Naive thymus-derived CD4-positive, alpha-beta T cell (primary cell): ENCODE data around the gene TMEM247. TPM values are rescaled to one million over a fixed set of nuclear protein-coding genes. Genes with fewer than 3 reads are reported as not detected.

Experiments
- ATAC-seq: fragments of 150-1000 bp; cut with Tn5 transposase; 2 replicates; pipeline ENCODE4 v1.10.0; 2021; ENCODE audit warnings: mild to moderate bottlenecking, moderate library complexity
- CTCF ChIA-PET: fragments of 350-600 bp; sonication (Branson Sonifier 250); formaldehyde crosslinking; loops from one replicate; lab custom pipeline; 2021; ENCODE audit warnings: antibody characterized with exemption; lab: Charles Lee
- POLR2A ChIA-PET: fragments of 350-600 bp; sonication (Branson Sonifier 250); formaldehyde crosslinking; loops from one replicate; lab custom pipeline; 2021; ENCODE audit warnings: antibody characterized with exemption, inconsistent platforms; lab: Charles Lee
- DNase-seq, 9 donors: peaks; one replicate each; pipeline versions ENCODE4 v3.0.0 to v3.0.0-alpha.2; 2020 to 2022; ENCODE audit warnings: mixed read lengths in 1 of 9
- H3K27ac ChIP-seq: one replicate; pipeline ENCODE4 v1.7.0; 2013; ENCODE audit warnings: mild to moderate bottlenecking, low read depth, low read length, moderate library complexity
- H3K27me3 ChIP-seq, 2 donors: one replicate each; pipeline ENCODE4 v1.7.0; 2013; ENCODE audit warnings: low read length in 2 of 2, mild to moderate bottlenecking in 2 of 2, moderate library complexity in 2 of 2; ENCODE audit not compliant: control insufficient read depth in 2 of 2, insufficient read depth in 2 of 2
- H3K36me3 ChIP-seq, 3 experiments: 1 replicate in 2 of 3; 2 replicates in 1 of 3; pipeline ENCODE4 v1.7.0; 2013; ENCODE audit warnings: low read length in 3 of 3, mild to moderate bottlenecking in 3 of 3, moderate library complexity in 1 of 3; ENCODE audit not compliant: insufficient read depth in 3 of 3, control insufficient read depth in 2 of 3
- H3K4me1 ChIP-seq, 2 donors: one replicate each; pipeline ENCODE4 v1.7.0; 2013; ENCODE audit warnings: low read length in 2 of 2, mild to moderate bottlenecking in 2 of 2, moderate library complexity in 1 of 2; ENCODE audit not compliant: control insufficient read depth in 2 of 2, insufficient read depth in 2 of 2
- H3K4me3 ChIP-seq: 2 replicates; pipeline ENCODE4 v1.7.0; 2013; ENCODE audit warnings: mild to moderate bottlenecking, low read length
- H3K9me3 ChIP-seq, 3 experiments: 1 replicate in 2 of 3; 2 replicates in 1 of 3; pipeline ENCODE4 v1.7.0; 2013; ENCODE audit warnings: low read length in 3 of 3; ENCODE audit not compliant: control insufficient read depth in 2 of 3
- H3K27ac Mint-ChIP-seq, 9 donors: one replicate each; pipeline ENCODE4 v1.8.0; 2020 to 2022; ENCODE audit warnings: mixed read lengths in 9 of 9, mild to moderate bottlenecking in 8 of 9, moderate library complexity in 5 of 9, inconsistent platforms in 2 of 9
- H3K27me3 Mint-ChIP-seq, 5 donors: one replicate each; pipeline ENCODE4 v1.8.0; 2021 to 2022; ENCODE audit warnings: mixed read lengths in 5 of 5, mild to moderate bottlenecking in 1 of 5
- H3K36me3 Mint-ChIP-seq, 5 donors: one replicate each; pipeline ENCODE4 v1.8.0; 2020 to 2022; ENCODE audit warnings: mixed read lengths in 5 of 5, mild to moderate bottlenecking in 3 of 5, inconsistent platforms in 1 of 5
- H3K4me1 Mint-ChIP-seq, 7 donors: one replicate each; pipeline ENCODE4 v1.8.0; 2020 to 2022; ENCODE audit warnings: mixed read lengths in 7 of 7, mild to moderate bottlenecking in 3 of 7, inconsistent platforms in 1 of 7
- H3K4me3 Mint-ChIP-seq, 10 donors: one replicate each; pipeline ENCODE4 v1.8.0; 2020 to 2022; ENCODE audit warnings: mild to moderate bottlenecking in 10 of 10, mixed read lengths in 10 of 10, moderate library complexity in 6 of 10, inconsistent platforms in 2 of 10
- H3K9me3 Mint-ChIP-seq, 11 donors: one replicate each; pipeline ENCODE4 v1.8.0; 2020 to 2022; ENCODE audit warnings: mixed read lengths in 11 of 11, mild to moderate bottlenecking in 4 of 11, inconsistent platforms in 1 of 11, moderate library complexity in 1 of 11
- intact Hi-C, 2 donors: fragments of 100-400 bp; cut with micrococcal nuclease; formaldehyde crosslinking; loops; one replicate each; pipeline ENCODE4 v1.15.1; 2023
- polyA plus RNA-seq, 2 donors: library from polyadenylated mRNA; unstranded; fragments of 300-500 nt; fragmentation: Illumina TruSeq; gene quantifications; one replicate each; pipeline ENCODE4 v1.2.3, GENCODE V29; 2021
- total RNA-seq, 6 experiments: library from RNA in 5 of 6; stranded (reverse) in 5 of 6; gene quantifications; 1 replicate in 5 of 6; 2 replicates in 1 of 6; pipeline ENCODE4 v1.2.3 and lab custom pipeline; 2021 to 2026

Gene TMEM247
- total and polyA plus RNA-seq, 7 experiments from 2014 or later: not detected

DNA sequence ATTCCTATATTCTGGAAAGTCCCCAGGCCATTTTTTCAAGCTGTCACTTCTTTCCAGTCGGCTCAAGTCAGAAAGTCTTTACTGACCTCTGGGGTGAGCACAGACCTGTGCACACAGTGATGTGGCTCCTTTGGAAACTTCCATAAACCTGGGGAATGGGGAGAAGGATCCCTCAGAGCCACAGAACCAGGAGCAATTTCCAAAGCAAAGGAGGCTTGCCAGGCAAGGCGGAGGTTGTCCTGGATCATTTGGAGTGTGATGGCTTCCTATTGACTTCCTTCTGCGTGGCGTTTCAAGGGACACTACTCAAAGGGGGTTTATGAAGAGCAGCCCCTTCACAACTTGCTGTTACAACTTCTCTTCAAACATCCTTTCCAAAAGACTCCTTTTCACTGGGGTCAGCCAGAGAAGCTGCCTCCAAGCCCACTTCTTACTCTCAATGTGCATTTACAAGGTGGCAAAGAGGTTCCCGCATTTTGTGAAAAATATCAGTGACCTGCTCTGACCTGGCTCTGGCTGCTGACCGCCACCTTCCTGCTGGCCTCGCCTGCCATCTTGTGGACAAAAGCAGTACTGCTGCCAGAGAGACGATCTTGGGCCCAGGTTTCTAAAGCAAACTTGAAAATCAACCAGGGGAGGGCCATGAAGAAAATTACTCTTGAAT lies 18.2 kb upstream of the TMEM247 start:
- DNase-seq (peak; percentile 29 to 80 (median 60)), ATAC-seq (peak; percentile 74)
- Mint-ChIP-seq H3K36me3 (no peaks in the 10 kb centered on the region), H3K4me3 (no peak overlapping the region), H3K9me3 (peaks cover 0 to 2% (median 0%) of the 10 kb centered on the region in 11 donors), H3K27me3 (peaks cover 0 to 5% (median 0%) of the 10 kb centered on the region in 5 donors), H3K27ac (peak overlapping the region in 1 of 9 donors; percentile 7), H3K4me1 (peaks cover 0 to 12% (median 8%) of the 10 kb centered on the region in 7 donors)
- Histone ChIP-seq H3K9me3 (no peaks in the 10 kb centered on the region), H3K36me3 (no peaks in the 10 kb centered on the region), H3K4me1 (no peaks in the 10 kb centered on the region), H3K27me3 (no peaks in the 10 kb centered on the region), H3K27ac (no peak overlapping the region), H3K4me3 (no peak overlapping the region)
- CTCF ChIA-PET: interaction anchor here (1.5 kb wide), 1 partner anchor 98 kb away, joined by 4 read pairs; no protein-coding TSS in a partner anchor
- intact Hi-C loops: loop anchor here (1.0 to 2.0 kb wide), 5 partner anchors 96 to 468 kb away; no protein-coding TSS in a partner anchor
- POLR2A ChIA-PET: interaction anchor here (0.6 kb wide), 1 partner anchor 10 kb away, joined by 3 read pairs; no protein-coding TSS in a partner anchor

DNA sequence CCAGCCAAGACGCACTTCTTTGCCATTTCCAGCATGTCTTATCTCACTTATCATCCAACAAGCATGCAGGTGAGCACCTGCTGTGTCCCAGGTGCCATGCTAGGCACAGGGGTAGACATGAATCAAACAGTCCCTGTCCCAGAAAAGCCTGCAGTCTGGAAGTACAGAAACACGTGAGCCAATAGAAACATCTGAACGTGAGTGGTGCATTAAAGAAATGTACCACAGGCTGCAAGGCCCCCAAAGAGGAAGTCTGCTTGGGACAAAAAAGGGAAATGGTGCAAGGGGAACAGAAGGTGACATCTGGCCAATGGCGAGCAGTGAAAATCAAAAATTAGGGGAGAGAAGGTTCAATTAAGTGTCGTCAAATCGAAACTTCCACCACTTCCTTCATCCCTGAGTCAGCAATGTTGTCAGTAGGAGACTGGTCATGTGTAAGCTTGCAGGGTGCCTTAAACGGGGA lies 17.6 kb upstream of the TMEM247 start:
- POLR2A ChIA-PET: no interaction called here
- H3K27ac Mint-ChIP-seq: peak overlapping the region in 1 of 9 donors; percentile 7
- peaks cover 0 to 3% (median 0%) of the 10 kb centered on the region in 5 donors for H3K27me3 Mint-ChIP-seq
- Histone ChIP-seq H3K4me3 (no peak overlapping the region), H3K9me3 (no peaks in the 10 kb centered on the region), H3K36me3 (no peaks in the 10 kb centered on the region), H3K27ac (no peak overlapping the region), H3K4me1 (no peaks in the 10 kb centered on the region), H3K27me3 (no peaks in the 10 kb centered on the region)
- H3K9me3 Mint-ChIP-seq: peaks cover 0 to 1% (median 0%) of the 10 kb centered on the region in 11 donors
- intact Hi-C loops: loop anchor here (1.0 to 2.0 kb wide), 5 partner anchors 96 to 468 kb away; no protein-coding TSS in a partner anchor
- H3K36me3 Mint-ChIP-seq: no peaks in the 10 kb centered on the region
- peaks cover 0 to 12% (median 8%) of the 10 kb centered on the region in 7 donors for H3K4me1 Mint-ChIP-seq
- no peak overlapping the region for H3K4me3 Mint-ChIP-seq
- no peak for DNase-seq
- ATAC-seq: peak; percentile 75
- CTCF ChIA-PET: interaction anchor here (0.6 to 1.3 kb wide), 3 partner anchors 94 to 314 kb away, joined by 3 to 6 read pairs (median 4); no protein-coding TSS in a partner anchor

DNA sequence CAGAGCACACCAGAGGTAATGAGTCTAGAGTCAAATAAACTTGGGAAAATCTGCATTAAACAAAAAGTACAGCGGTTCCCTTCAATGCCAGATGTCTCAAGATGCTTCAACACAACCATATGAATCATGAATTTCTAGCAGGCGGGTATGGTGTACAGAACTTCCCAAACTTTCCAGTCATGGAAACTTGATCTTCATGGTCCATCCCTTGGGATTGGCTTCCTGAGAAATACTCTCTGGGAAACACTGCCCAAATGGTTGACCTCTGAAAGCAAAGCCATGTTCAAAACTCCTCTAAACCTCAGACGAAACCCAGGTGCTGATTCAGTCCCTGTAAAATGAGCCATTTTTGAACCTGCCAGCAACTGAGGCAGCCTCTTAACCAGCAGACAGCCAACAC lies 16.4 kb upstream of the TMEM247 start:
- Histone ChIP-seq H3K4me3 (no peak overlapping the region), H3K4me1 (no peaks in the 10 kb centered on the region), H3K36me3 (no peaks in the 10 kb centered on the region), H3K9me3 (no peaks in the 10 kb centered on the region), H3K27me3 (no peaks in the 10 kb centered on the region), H3K27ac (no peak overlapping the region)
- ATAC-seq (no peak), DNase-seq (no peak)
- ChIA-PET POLR2A (no interaction called here), CTCF (interaction anchor here (0.8 to 1.8 kb wide), 8 partner anchors 27 to 450 kb away, joined by 3 to 12 read pairs (median 3); no protein-coding TSS in a partner anchor)
- H3K4me1 Mint-ChIP-seq: peaks cover 0 to 12% (median 8%) of the 10 kb centered on the region in 7 donors
- no peaks in the 10 kb centered on the region for H3K27me3 Mint-ChIP-seq
- no peak overlapping the region for H3K4me3 Mint-ChIP-seq
- H3K36me3 Mint-ChIP-seq: no peaks in the 10 kb centered on the region
- H3K9me3 Mint-ChIP-seq: peaks cover 0 to 2% (median 0%) of the 10 kb centered on the region in 11 donors
- intact Hi-C loops: no loop called here
- no peak overlapping the region for H3K27ac Mint-ChIP-seq

DNA sequence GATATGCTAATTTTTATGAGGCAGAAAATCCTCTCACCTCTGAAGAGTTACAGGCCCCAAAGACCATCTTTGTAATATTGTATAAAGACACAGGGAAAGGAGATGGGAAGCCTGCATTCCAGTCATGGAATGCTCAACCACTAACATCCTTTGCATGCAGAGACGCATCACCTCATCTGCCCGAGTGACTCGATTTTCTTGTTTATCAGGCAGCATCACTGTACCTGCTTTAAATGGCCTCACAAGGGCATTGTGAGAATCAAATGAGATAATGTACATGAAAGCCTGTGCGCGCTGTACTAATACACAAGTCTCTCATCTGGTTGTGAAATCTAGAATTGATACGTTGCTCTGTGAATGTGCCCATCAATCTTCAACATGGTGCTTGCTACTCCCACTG lies 10.2 kb upstream of the TMEM247 start:
- no peak overlapping the region for H3K27ac ChIP-seq
- H3K9me3 ChIP-seq: no peaks in the 10 kb centered on the region
- no peaks in the 10 kb centered on the region for H3K4me1 ChIP-seq
- Mint-ChIP-seq H3K4me3 (no peak overlapping the region), H3K27me3 (peaks cover 0 to 17% (median 0%) of the 10 kb centered on the region in 5 donors), H3K36me3 (no peaks in the 10 kb centered on the region), H3K4me1 (peaks cover 0 to 11% (median 6%) of the 10 kb centered on the region in 7 donors), H3K9me3 (peaks cover 0 to 12% (median 0%) of the 10 kb centered on the region in 11 donors), H3K27ac (no peak overlapping the region)
- H3K4me3 ChIP-seq: no peak overlapping the region
- DNase-seq: no peak
- no peaks in the 10 kb centered on the region for H3K36me3 ChIP-seq
- ChIA-PET POLR2A (no interaction called here), CTCF (interaction anchor here (0.5 to 1.1 kb wide), 2 partner anchors 13 to 476 kb away, joined by 3 read pairs; no protein-coding TSS in a partner anchor)
- no peak for ATAC-seq
- intact Hi-C loops: no loop called here
- H3K27me3 ChIP-seq: no peaks in the 10 kb centered on the region

DNA sequence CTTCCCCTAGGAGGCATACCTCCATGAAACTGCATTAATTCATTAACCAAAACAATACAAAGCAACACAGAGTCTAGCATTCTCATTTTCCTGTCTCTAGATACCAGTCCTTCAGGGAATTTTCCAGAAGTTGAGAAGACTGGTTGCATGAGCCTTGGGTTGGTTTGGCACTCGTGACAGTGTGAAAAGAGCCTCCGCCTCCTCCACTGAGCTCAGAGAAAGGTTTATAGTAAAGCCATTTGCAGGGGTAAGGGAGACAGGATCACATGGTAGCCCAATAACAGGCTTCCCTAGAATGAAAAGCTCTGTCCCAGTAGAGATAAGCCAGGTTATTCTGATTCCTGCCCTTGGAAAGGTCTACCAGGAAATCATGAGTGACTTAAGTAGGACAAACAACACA lies 9.7 kb upstream of the TMEM247 start:
- Histone ChIP-seq H3K4me3 (no peak overlapping the region), H3K27ac (no peak overlapping the region), H3K9me3 (no peaks in the 10 kb centered on the region), H3K27me3 (no peaks in the 10 kb centered on the region), H3K4me1 (no peaks in the 10 kb centered on the region), H3K36me3 (no peaks in the 10 kb centered on the region)
- H3K36me3 Mint-ChIP-seq: peaks cover 0 to 3% (median 0%) of the 10 kb centered on the region in 5 donors
- DNase-seq (no peak), ATAC-seq (no peak)
- H3K4me1 Mint-ChIP-seq: peaks cover 0 to 6% (median under 1%) of the 10 kb centered on the region in 7 donors
- ChIA-PET CTCF (no interaction called here), POLR2A (no interaction called here)
- peaks cover 0 to 16% (median 2%) of the 10 kb centered on the region in 11 donors for H3K9me3 Mint-ChIP-seq
- H3K27me3 Mint-ChIP-seq: peaks cover 0 to 22% (median 0%) of the 10 kb centered on the region in 5 donors
- intact Hi-C loops: no loop called here
- no peak overlapping the region for H3K4me3 Mint-ChIP-seq
- H3K27ac Mint-ChIP-seq: no peak overlapping the region

DNA sequence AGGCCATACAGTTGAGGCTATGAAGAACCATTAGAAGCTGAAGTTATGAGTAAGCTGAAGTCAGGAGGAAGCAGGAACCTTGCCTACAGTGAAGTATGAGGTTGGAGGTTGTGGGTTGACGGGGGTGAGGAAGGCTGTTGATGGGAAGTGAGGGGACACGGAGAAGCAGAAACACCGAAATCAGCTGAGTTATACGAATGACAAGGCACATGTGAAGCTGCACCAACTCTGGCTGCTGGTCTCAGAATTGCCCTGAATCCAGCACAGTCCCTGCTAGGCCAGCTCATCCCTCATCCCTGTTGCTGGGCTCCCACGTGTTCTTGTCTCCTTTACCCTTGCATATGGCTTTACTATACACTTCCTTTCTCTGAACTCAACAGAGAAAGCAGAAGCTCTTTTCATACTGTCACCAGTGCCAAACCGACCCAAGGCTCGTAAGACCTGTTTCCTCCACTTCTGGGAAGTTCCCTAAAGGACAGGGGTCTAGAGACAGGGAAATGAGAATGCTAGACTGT lies 9.2 kb upstream of the TMEM247 start:
- Histone ChIP-seq H3K27ac (no peak overlapping the region), H3K27me3 (no peaks in the 10 kb centered on the region), H3K4me3 (no peak overlapping the region), H3K36me3 (no peaks in the 10 kb centered on the region), H3K9me3 (no peaks in the 10 kb centered on the region), H3K4me1 (no peaks in the 10 kb centered on the region)
- POLR2A ChIA-PET: interaction anchor here (0.8 kb wide), 1 partner anchor 207 kb away, joined by 6 read pairs; no protein-coding TSS in a partner anchor
- ATAC-seq: peak; percentile 84
- Mint-ChIP-seq H3K27me3 (peaks cover 0 to 27% (median 0%) of the 10 kb centered on the region in 5 donors), H3K36me3 (peaks cover 0 to 7% (median 4%) of the 10 kb centered on the region in 5 donors), H3K27ac (peak overlapping the region in 1 of 9 donors; percentile 48), H3K9me3 (peaks cover 0 to 21% (median 6%) of the 10 kb centered on the region in 11 donors), H3K4me3 (no peak overlapping the region), H3K4me1 (peaks cover 0 to 6% (median 0%) of the 10 kb centered on the region in 7 donors)
- no peak for DNase-seq
- intact Hi-C loops: no loop called here
- CTCF ChIA-PET: no interaction called here
